Ishikawa (cell line): ENCODE measurements around the gene RASGEF1C.

Experiments used
- CEBPB ChIP-seq: IDR thresholded peaks from 2 replicates; pipeline ENCODE4 v1.6.1; 2012
- EP300 ChIP-seq: IDR thresholded peaks from 2 replicates; pipeline ENCODE4 v1.6.1; 2012; ENCODE audit warnings: borderline replicate concordance
- REST ChIP-seq: IDR thresholded peaks from 2 replicates; pipeline ENCODE4 v1.6.1; 2012; ENCODE audit warnings: low read depth, mild to moderate bottlenecking
- TAF1 ChIP-seq: IDR thresholded peaks from 2 replicates; pipeline ENCODE4 v1.6.1; 2012; ENCODE audit warnings: low read depth, mild to moderate bottlenecking
- TEAD4 ChIP-seq: IDR thresholded peaks from 2 replicates; pipeline ENCODE4 v1.6.1; 2012
- USF1 ChIP-seq: IDR thresholded peaks from 2 replicates; pipeline ENCODE4 v1.6.1; 2012
- YY1 ChIP-seq: IDR thresholded peaks from 2 replicates; pipeline ENCODE4 v1.6.1; 2012; ENCODE audit warnings: low read depth
- ZBTB7A ChIP-seq: IDR thresholded peaks from 2 replicates; pipeline ENCODE4 v1.6.1; 2012; ENCODE audit warnings: low read depth

GRCh38 chr5:180059326-180059725 is 149.7 kb downstream of the RASGEF1C start:
- TF ChIP-seq EP300, result no peak
- no peak for TF ChIP-seq TAF1
- TF ChIP-seq CEBPB, result no peak
- TF ChIP-seq REST, result no peak
- no peak for TF ChIP-seq USF1
- TF ChIP-seq YY1, result no peak
- TF ChIP-seq TEAD4, result no peak
- TF ChIP-seq ZBTB7A, result no peak
